GM12864 (cell line): ENCODE data around the gene PDE2A.
A peak's percentile ranks its signal among the peaks of the same experiment; 100 is the strongest.

Experiments used
- DNase-seq: peaks from one replicate; pipeline ENCODE4 v3.0.0-alpha.2; 2011; ENCODE audit warnings: low read depth
- H3K4me3 ChIP-seq: 2 replicates; pipeline ENCODE4 v1.5.1; 2011; ENCODE audit warnings: mild to moderate bottlenecking, low read depth, low read length, control low read depth
- TF ChIP-seq, protein P1 (sequence below): IDR thresholded peaks from 2 replicates; pipeline ENCODE4 v1.5.1; 2011; ENCODE audit warnings: low read depth, mild to moderate bottlenecking, moderate library complexity, low read length, control low read depth, inconsistent platforms; ENCODE audit errors: missing control alignments

The PDE2A gene

DNA sequence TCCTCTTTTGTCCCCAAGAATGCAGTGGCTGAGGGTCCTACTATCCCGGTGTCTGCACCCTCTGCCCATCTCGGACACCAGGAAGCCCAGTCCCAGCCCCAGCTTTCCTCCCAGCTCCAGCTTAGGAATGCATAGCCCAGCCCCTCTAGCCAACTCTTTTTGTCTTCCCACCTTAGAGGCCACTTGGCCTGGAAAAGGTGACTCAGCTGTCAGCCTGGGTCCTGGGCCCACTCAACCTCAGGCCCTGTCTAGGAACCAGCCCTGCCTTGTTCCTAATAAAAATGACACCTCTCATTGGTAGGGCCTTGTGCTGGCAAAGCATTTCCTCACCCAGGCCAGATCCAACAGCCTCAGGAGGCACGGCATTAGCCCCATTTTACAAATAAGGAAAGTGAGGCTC, 28.2 kb downstream of the PDE2A start:
- DNase-seq, result no peak
- TF ChIP-seq, protein P1, sequence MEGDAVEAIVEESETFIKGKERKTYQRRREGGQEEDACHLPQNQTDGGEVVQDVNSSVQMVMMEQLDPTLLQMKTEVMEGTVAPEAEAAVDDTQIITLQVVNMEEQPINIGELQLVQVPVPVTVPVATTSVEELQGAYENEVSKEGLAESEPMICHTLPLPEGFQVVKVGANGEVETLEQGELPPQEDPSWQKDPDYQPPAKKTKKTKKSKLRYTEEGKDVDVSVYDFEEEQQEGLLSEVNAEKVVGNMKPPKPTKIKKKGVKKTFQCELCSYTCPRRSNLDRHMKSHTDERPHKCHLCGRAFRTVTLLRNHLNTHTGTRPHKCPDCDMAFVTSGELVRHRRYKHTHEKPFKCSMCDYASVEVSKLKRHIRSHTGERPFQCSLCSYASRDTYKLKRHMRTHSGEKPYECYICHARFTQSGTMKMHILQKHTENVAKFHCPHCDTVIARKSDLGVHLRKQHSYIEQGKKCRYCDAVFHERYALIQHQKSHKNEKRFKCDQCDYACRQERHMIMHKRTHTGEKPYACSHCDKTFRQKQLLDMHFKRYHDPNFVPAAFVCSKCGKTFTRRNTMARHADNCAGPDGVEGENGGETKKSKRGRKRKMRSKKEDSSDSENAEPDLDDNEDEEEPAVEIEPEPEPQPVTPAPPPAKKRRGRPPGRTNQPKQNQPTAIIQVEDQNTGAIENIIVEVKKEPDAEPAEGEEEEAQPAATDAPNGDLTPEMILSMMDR, result no peak
- H3K4me3 ChIP-seq, result no peak overlapping the region

DNA sequence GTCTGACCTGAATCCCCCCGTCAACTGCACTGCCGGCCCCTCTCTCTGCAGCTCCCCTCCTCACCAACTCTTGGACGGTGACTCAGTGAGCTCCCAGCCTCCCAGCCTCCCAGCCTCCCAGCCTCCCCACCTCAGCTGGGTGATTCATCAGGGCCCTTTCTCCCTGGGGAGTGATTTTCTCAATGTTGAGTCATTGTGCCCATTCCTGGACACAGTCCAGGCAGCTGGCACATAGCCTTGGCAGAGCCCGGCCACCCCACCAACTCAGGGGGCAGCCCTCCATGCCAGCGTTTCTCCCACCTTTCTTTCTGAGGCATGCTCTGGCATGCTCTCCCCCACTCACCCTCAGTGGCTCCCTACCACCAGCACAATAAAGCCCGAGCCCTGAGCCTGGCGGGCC, 30.7 kb downstream of the PDE2A start:
- no peak overlapping the region for H3K4me3 ChIP-seq
- no peak for DNase-seq
- TF ChIP-seq, protein P1, result no peak

DNA sequence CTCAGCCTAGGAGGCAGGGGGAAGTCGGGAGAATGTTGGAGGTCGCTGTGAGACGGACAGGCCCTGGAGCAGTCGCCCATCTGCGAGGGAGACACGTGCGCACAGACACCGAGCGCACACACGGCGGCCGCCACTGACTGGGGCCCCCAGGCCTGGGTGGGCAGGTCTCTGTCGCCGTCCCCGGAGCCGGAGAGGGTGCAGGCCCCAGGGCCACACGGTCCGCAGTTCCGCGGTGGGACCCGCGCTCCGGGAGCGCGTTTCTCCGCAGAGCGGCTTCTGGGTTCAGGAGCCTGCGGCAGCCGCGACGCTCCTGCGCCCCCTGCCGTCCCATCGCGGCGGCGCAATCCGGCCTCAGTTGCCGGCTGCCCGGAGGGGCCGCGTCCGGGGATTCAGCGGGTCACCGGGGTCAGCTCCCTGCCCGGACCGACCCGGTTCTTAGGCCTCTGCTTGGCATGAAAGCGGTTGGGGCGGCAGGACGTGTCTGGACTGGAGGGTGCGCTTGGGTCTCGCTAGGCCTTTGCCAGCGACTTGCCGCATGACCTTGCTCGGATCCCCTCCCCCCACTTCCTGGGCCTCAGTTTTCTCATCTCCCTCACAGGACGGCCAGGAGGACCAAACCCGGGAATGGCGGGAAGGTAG, 31.2 kb downstream of the PDE2A start:
- DNase-seq, result no peak
- H3K4me3 ChIP-seq, result no peak overlapping the region; the same call in 1 of the 2 replicates
- TF ChIP-seq, protein P1, result peak; percentile 96

DNA sequence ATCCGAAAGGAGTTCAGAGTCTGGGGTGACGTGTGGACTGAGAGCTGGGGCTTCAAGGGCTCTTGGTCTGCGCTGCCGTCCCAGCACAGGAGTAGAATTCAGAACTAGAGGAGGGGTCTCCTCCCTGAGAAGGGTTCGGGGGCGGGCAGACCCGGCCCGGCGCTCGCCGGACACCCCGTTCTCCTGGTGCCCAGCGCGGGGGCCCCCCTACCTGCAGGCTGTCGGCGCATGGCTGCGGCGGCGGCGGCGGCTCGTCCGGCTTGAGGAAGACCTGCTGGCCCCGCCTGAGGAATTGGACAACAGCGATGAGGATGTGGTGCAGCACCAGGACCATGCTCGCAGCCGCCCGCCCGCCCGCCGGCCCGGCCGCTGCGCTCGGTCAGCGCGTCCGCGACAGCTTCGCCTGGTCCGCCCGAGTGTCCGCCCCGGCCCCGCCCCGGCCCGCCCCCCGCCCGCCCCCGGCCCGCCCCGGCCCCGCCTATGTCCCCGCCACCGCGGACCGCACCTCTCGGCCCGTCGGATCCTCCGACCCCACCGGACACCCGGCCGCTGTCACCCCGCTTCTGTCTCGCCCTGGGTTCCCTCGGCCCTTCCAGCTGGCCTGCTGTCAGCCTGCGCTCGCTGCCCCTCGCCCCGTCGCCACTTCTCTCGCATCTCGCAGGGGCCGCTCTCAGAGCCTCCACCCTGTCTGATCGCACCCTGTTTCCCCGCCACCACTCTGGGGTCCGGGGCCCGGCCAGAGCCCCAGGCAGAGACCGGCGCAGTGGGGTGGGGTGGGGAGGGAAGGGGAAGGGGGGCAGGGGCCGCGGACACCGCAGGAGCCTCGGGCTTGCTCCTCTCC, 32.0 kb downstream of the PDE2A start:
- no peak overlapping the region for H3K4me3 ChIP-seq
- TF ChIP-seq, protein P1, result no peak

DNA sequence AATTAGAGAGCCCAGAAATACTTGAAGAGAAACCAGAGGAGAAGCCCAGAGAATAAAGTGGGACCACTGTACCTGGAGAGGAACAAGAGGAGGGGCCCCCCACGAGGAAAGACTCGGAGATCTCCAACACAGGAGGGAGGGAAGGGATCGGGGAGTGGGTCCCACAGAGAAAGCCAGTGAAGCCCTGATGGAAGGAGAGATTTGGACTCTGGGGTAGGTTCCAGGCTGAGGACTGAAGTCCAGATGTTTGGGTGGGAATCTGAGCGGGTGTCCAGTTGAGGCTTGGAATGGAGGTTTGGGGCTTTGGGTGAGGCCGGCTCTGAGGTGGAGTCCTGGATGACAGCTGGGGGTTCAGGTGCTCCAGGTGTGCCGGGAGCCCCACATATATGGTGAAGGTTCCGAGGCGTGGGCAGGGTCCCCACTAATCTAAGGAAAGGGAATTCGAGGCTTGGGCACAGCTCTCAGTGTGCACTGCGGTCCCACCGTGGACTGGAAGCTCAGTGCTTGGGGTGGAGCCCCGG, 32.6 kb downstream of the PDE2A start:
- H3K4me3 ChIP-seq, result no peak overlapping the region
- TF ChIP-seq, protein P1, result no peak
- no peak for DNase-seq

More for the DNA sequence above, 32.0 kb downstream of the PDE2A start:
- DNase-seq, result no peak

DNA sequence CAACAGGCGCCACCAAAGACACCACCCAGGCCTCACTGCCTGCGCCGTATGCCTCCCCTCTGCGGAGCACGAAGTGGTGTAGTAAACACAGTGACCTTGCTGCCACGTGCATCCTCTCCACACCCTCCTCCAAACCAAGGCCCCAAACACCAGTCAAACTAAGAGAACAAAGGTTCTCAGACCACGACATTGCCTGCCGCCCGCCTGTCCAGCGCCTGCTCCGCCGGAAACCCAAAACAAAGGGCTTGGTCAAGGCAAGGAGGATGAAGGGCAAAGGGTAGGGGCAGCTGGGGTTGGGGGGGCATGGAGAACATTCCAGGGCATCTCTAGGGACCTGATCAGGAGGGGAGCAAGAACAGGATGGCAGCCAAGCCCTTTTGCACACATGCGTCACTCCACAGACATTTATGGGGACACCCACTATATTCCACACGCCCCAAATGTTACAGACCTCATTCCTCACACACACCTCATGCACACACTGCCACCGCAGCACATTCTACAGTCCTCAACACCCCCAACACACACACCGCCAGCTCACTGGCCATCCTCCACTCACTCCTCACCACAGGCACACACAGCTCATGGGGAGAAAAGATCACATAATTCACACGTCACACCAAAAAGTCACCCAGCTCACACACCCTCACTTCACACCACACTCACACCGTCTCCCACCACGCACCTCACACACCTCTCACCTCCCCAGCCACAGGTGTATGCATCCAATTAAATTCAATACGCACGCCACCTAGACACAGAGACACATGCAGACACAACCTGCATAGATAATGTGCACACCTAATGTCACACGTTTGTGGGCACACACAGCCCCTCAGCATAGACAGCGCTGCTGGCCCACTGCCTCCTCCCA, 34.5 kb downstream of the PDE2A start:
- DNase-seq, result no peak
- TF ChIP-seq, protein P1, result no peak
- H3K4me3 ChIP-seq, result no peak overlapping the region
